ENCODE results near the gene GPALPP1. TPM values are rescaled to one million over a fixed set of nuclear protein-coding genes. Genes with fewer than 3 reads are reported as not detected.
"Not testable (repeated sequence)": the region's sequence is repeated elsewhere in the genome, so short reads cannot be mapped to it uniquely, and the experiment has no call there.

GPALPP1 gene
- total RNA-seq, 2 experiments from 2014 or later: 34.0 to 35.0 TPM

DNA sequence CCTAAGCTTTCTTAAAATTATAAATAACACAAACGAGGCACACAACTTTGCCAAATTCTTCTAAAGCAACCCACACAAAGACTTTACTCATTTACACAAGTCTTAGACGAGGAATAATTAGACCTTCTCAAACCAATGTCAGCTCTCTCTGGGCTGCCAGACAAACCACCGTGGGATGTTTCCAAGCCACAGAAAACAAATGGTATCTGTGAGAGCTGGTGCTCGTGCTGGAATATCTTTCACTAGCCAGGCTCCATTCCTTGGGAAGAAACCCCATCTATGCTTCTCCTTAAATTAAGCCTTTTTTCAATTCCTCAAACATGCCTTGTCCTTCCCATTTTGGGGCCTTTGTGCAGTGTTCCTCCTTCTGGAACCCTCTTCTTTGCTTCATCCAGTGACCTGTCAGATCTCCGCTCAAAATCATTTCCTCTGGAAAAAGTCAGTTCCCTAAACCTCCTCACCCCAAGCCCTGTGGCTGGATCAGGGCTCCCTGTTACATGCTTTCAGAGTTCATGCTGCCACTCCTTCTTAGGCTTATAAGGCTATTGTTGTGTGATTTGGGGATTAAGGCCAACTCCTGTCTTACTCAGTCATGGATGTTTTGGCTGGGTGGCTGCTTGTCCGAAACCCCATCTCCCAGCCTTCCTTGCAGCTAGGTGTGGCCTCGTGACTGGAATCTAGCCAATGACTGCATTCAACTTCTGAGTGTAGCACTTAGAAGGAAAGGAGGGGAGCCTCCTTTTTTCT lies 66.7 kb downstream of the GPALPP1 start:
- no peak for DNase-seq
- POLR2A ChIA-PET: interaction anchor here (0.6 kb wide), 1 partner anchor 204 kb away, joined by 3 read pairs; no protein-coding TSS in a partner anchor

DNA sequence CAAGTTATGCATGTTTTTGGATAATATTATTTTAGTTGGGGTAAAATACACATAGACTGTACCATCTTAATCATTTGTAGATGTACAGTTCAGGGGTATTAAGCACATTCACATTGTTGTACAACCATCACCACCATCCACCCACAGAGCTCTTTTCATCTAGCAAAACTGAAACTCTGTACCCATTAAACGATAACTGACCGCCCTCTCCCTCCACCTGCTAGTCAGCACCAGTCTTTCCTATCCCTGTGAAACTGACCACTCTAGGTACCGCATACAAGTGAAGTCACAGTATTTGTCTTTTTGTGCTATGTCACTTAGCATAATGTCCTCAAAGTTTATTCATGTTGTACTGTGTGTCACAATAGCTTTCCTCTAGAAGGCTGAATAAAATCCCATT lies 70.7 kb downstream of the GPALPP1 start:
- DNase-seq (no peak), ATAC-seq (ENCODE audit: low read depth) (no peak)
- Mint-ChIP-seq H3K9me3 (no peaks in the 10 kb centered on the region), H3K27me3 (peaks cover 6% of the 10 kb centered on the region), H3K4me3 (no peak overlapping the region), H3K36me3 (no peaks in the 10 kb centered on the region), H3K27ac (no peak overlapping the region), H3K4me1 (peaks cover 9% of the 10 kb centered on the region)
- POLR2A ChIA-PET: no interaction called here

More for the DNA sequence above, 66.7 kb downstream of the GPALPP1 start:
- ATAC-seq (ENCODE audit: low read depth): no peak
- H3K27ac Mint-ChIP-seq: no peak overlapping the region
- no peak overlapping the region for H3K4me3 Mint-ChIP-seq
- no peaks in the 10 kb centered on the region for H3K36me3 Mint-ChIP-seq
- no peaks in the 10 kb centered on the region for H3K9me3 Mint-ChIP-seq
- peaks cover 8% of the 10 kb centered on the region for H3K27me3 Mint-ChIP-seq
- peaks cover 9% of the 10 kb centered on the region for H3K4me1 Mint-ChIP-seq

DNA sequence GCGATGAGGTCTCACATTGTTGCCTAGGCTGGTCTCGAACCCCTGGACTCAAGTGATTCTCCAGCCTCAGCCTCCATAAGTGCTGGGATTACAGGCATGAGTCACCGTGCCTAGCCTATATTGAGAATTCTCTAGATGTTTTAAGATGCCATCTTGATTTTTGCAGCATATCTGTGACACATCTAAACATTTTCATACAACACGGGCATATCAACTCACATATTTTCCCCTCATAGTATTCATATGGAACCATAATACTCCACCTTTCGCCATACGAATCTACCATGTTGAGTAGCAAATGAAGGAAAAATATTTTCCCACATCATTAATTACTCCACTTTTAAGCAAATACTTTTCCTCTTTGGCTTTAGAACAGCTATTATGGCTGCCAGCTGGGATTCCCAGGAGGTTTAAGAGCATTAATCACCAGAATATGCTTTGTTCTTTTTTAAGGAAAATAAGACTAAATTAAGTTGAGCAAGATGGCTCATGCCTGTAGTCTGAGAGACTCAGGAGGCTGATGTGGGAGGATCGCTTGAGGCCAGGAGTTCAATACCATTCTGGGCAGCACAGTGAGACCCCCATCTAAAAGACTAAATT lies 74.0 kb downstream of the GPALPP1 start:
- Mint-ChIP-seq H3K27ac (no peak overlapping the region), H3K4me1 (peaks cover 3% of the 10 kb centered on the region), H3K27me3 (peaks cover 13% of the 10 kb centered on the region), H3K9me3 (no peaks in the 10 kb centered on the region), H3K36me3 (no peaks in the 10 kb centered on the region), H3K4me3 (no peak overlapping the region)
- DNase-seq (no peak), ATAC-seq (ENCODE audit: low read depth) (no peak)
- POLR2A ChIA-PET: no interaction called here

DNA sequence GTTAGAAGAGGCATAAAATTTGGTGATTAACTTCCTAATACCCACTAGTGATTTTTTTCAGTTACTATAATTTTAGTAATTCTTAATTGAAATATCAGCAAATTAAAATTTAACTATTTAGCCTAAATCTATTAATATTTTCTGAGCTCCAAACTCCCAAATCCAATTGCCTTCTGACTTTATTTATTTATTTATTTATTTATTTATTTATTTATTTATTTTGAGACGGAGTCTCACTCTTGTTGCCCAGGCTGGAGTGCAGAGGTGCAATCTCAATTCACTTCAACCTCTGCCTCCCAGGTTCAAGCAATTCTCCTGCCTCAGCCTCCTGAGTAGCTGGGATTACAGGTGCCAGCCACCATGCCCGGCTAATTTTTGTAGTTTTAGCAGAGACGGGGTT lies 74.6 kb downstream of the GPALPP1 start:
- H3K9me3 Mint-ChIP-seq; H3K4me1 Mint-ChIP-seq; ATAC-seq (ENCODE audit: low read depth); H3K36me3 Mint-ChIP-seq; DNase-seq; POLR2A ChIA-PET; H3K4me3 Mint-ChIP-seq; H3K27ac Mint-ChIP-seq: not testable (repeated sequence)
- peaks cover 18% of the 10 kb centered on the region for H3K27me3 Mint-ChIP-seq

DNA sequence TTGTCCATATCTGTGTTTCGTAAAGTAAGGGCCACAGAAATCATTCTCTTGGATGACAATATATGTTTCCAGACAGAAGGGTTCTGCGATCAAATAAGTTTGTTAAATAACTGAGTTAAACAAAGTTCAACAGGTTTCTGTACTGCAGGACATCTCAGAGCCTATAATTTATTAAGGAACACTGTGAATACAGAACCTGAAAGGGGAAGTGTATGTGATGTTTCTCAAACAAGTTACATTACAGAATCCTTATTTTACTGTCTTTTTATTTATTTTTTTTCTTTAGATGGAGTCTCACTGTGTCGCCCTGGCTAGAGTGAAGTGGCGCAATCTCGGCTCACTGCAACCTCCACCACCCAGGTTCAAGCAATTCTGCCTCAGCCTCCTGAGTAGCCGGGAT lies 75.6 kb downstream of the GPALPP1 start:
- Mint-ChIP-seq H3K36me3 (no peaks in the 10 kb centered on the region), H3K4me3 (no peak overlapping the region), H3K27ac (no peak overlapping the region), H3K4me1 (peaks cover 2% of the 10 kb centered on the region), H3K27me3 (peaks cover 22% of the 10 kb centered on the region), H3K9me3 (no peaks in the 10 kb centered on the region)
- DNase-seq (no peak), ATAC-seq (ENCODE audit: low read depth) (no peak)
- POLR2A ChIA-PET: no interaction called here

DNA sequence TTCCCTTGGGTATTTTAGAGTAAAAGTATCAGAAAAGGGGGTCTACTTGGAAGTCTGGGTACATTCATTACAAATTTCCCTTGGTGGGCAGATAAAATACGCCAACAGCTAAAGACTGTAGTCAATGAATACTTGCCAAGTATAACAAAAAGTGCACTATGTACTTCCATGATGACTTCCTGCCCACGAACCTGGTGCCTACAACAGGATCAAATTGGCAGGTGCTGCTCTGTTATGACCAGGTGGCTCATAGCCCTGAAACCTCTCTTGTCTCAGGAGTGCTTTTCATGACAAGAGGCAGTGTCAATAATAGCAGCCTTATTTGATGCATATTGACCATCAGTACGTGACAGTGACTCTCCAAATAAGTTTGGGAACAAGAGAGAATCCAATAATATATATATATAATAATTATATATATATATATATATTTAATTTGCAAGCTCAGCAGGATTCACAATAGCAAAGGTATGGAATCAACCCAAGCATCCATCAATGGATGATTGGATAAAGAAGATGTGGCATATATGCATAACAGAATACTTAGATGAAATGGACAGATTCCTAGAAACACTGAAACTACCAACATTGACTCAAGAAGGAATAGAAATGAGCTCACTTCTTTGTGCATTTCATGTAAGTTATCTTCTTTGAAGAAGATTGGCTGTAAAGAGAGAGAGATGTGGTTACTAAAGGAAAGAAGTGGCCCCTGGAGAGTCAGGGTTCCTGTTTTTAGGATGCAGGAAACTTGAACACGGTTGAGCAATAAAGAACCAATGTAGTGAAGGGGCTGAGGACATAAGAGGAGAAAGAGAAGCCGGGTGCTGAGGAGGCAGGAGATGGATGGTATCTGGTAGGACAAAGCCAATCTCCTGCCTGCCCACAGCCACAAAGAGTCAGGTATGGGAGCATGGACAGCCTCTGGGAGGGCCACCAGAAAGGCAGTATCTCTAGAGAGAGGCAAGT lies 79.0 kb downstream of the GPALPP1 start:
- H3K36me3 Mint-ChIP-seq: no peaks in the 10 kb centered on the region
- peaks cover 24% of the 10 kb centered on the region for H3K27me3 Mint-ChIP-seq
- ATAC-seq (ENCODE audit: low read depth) (no peak), DNase-seq (no peak)
- H3K4me1 Mint-ChIP-seq: peaks cover 2% of the 10 kb centered on the region
- H3K4me3 Mint-ChIP-seq: no peak overlapping the region
- POLR2A ChIA-PET: no interaction called here
- H3K9me3 Mint-ChIP-seq: no peaks in the 10 kb centered on the region
- H3K27ac Mint-ChIP-seq: no peak overlapping the region

DNA sequence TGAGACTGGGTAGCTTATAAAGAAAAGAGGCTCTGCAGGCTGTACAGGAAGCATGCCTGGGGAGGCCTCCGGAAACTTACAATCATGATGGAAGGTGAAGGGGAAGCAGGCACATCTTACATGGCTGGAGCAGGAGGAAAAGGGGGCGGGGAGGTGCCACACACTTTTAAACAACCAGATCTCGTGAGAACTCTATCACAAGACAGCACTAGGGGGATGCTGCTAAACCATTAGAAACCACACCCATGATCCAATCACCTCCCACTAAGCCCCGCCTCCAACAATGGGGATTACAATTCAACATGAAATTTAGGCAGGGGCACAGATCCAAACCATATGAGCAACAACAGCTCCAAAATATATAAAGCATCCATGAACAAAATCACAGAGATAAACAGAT lies 84.5 kb downstream of the GPALPP1 start:
- Mint-ChIP-seq H3K4me3 (no peak overlapping the region), H3K36me3 (no peaks in the 10 kb centered on the region), H3K27ac (no peak overlapping the region), H3K4me1 (peaks cover 1% of the 10 kb centered on the region), H3K27me3 (peaks cover 29% of the 10 kb centered on the region), H3K9me3 (no peaks in the 10 kb centered on the region)
- ATAC-seq (ENCODE audit: low read depth): no peak
- no peak for DNase-seq
- POLR2A ChIA-PET: no interaction called here

DNA sequence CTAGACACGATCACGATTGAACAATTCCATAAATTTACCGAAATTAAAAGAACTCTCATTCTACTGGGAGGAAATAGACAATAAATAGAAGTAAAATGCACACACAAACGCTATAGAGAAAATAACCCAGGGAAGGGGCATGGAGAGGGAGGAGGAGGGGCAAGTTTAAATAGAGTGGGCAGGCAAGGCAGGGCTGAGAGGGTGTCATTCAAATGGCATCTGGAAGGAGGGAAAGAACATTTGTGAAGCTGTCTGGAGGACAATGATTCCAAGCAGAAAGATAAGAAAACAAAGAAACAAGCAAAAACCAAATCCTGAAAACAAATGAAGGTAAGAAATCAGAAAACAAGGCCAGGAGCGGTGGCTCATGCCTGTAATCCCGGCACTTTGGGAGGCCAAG lies 85.4 kb downstream of the GPALPP1 start:
- no peak for ATAC-seq (ENCODE audit: low read depth)
- POLR2A ChIA-PET: no interaction called here

DNA sequence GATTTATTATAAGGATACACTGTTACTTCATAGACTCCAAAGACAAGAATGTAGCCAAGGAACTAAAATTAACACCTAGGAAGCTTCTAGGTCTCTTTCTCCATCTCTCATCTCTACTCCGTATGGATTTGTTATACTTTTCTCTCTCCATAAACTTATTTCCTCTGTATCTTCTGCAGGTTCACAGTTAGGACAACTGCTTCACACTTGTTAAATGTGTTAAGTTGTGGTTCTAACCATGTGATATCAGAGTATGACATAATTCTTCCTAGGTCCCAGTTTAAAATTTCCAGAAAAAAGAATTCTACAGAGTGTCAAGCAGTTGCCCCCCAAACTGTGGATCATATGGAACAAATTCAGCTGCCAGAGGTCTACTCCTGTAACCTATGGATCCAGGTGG lies 88.7 kb downstream of the GPALPP1 start:
- Mint-ChIP-seq H3K27me3 (peaks cover 20% of the 10 kb centered on the region), H3K4me3 (no peak overlapping the region), H3K27ac (no peak overlapping the region), H3K9me3 (no peaks in the 10 kb centered on the region), H3K36me3 (no peaks in the 10 kb centered on the region), H3K4me1 (peaks cover 1% of the 10 kb centered on the region)
- DNase-seq (no peak), ATAC-seq (ENCODE audit: low read depth) (no peak)
- POLR2A ChIA-PET: no interaction called here

More for the DNA sequence above, 85.4 kb downstream of the GPALPP1 start:
- no peaks in the 10 kb centered on the region for H3K9me3 Mint-ChIP-seq
- H3K36me3 Mint-ChIP-seq: no peaks in the 10 kb centered on the region
- peaks cover 24% of the 10 kb centered on the region for H3K27me3 Mint-ChIP-seq
- no peak for DNase-seq
- H3K4me3 Mint-ChIP-seq: no peak overlapping the region
- H3K27ac Mint-ChIP-seq: no peak overlapping the region
- peaks cover 1% of the 10 kb centered on the region for H3K4me1 Mint-ChIP-seq

Other genes starting within 250 kb of the GPALPP1 start
- gene NUFIP1, start 67 bp upstream of the GPALPP1 start, total RNA-seq: 1 to 10 TPM; 5.1 TPM
- gene GTF2F2, start 131.0 kb downstream of the GPALPP1 start, total RNA-seq: 10 to 100 TPM; 15.0 to 15.1 TPM
- gene KCTD4, start 211.5 kb downstream of the GPALPP1 start, total RNA-seq: not detected